ENCODE results near the gene C1orf53. TPM values are rescaled to one million over a fixed set of nuclear protein-coding genes. Genes with fewer than 3 reads are reported as not detected.

Gene C1orf53
- total and polyA plus RNA-seq, 2 of the 13 experiments (the other 11 are each of a cell fraction or from before 2014, with no cell fraction given) = 5.8 to 10.1 TPM

- TF ChIP-seq CEBPZ (IDR thresholded peaks at IDR 0.05; ENCODE audit: low read length) (no peak), ZNF350 (CRISPR knock-in tag; IDR thresholded peaks at IDR 0.05; ENCODE audit: borderline replicate concordance, low read depth) (no peak), NR1H2 (CRISPR knock-in tag; IDR thresholded peaks at IDR 0.05; ENCODE audit: borderline replicate concordance, low read depth) (no peak), PHF21A (CRISPR knock-in tag; IDR thresholded peaks at IDR 0.05) (no peak), HNRNPK (IDR thresholded peaks at IDR 0.05; ENCODE audit: low read depth, low read length, poor library complexity, severe bottlenecking) (no peak), TRIM24 (CRISPR knock-in tag; IDR thresholded peaks at IDR 0.05) (no peak), ZNF329 (CRISPR knock-in tag; IDR thresholded peaks at IDR 0.05; ENCODE audit: low read depth) (no peak), ZNF883 (CRISPR knock-in tag; IDR thresholded peaks at IDR 0.05; ENCODE audit: not compliant biosample characterization) (no peak), ZNF260 (CRISPR knock-in tag; IDR thresholded peaks at IDR 0.05; ENCODE audit: borderline replicate concordance, low read depth) (no peak), ZNF678 (CRISPR knock-in tag; IDR thresholded peaks at IDR 0.05) (no peak), SRSF1 (optimal IDR thresholded peaks at IDR 0.05; ENCODE audit: low read depth, low read length) (no peak)
Observed at GRCh38 chr1:197914510-197914909, 12.1 kb downstream of the C1orf53 start (continued).

Data from HepG2 (cell line).